B cell (primary cell): ENCODE data around the gene CCIN.

Experiments
- EZH2 ChIP-seq: IDR thresholded peaks from 2 replicates; pipeline ENCODE4 v1.6.1; 2012; ENCODE audit warnings: borderline replicate concordance, low read depth, mild to moderate bottlenecking, moderate library complexity, low read length; ENCODE audit not compliant: insufficient read depth, poor library complexity, severe bottlenecking
- TF ChIP-seq, protein P1 (sequence below): fragments of 200-600 bp; IDR thresholded peaks from one replicate; pipeline ENCODE4 v1.8.0; 2022; ENCODE audit warnings: antibody characterized with exemption, mild to moderate bottlenecking

DNA sequence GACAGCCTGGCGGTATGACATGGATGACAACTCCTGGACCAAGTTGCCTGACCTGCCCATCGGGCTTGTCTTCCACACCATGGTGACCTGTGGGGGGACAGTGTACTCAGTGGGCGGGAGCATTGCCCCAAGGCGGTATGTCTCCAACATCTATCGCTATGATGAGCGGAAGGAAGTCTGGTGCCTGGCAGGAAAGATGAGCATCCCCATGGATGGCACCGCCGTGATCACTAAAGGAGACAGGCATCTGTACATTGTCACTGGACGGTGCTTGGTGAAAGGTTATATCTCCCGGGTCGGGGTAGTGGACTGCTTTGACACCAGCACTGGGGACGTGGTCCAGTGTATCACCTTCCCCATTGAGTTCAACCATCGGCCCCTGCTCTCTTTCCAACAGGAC is 1.3 kb downstream of the CCIN start:
- TF ChIP-seq, protein P1, sequence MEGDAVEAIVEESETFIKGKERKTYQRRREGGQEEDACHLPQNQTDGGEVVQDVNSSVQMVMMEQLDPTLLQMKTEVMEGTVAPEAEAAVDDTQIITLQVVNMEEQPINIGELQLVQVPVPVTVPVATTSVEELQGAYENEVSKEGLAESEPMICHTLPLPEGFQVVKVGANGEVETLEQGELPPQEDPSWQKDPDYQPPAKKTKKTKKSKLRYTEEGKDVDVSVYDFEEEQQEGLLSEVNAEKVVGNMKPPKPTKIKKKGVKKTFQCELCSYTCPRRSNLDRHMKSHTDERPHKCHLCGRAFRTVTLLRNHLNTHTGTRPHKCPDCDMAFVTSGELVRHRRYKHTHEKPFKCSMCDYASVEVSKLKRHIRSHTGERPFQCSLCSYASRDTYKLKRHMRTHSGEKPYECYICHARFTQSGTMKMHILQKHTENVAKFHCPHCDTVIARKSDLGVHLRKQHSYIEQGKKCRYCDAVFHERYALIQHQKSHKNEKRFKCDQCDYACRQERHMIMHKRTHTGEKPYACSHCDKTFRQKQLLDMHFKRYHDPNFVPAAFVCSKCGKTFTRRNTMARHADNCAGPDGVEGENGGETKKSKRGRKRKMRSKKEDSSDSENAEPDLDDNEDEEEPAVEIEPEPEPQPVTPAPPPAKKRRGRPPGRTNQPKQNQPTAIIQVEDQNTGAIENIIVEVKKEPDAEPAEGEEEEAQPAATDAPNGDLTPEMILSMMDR, result no peak
- TF ChIP-seq EZH2, result no peak
